HG03432 (cell line): ENCODE results near the gene APP.
A peak's percentile ranks its signal among the peaks of the same experiment; 100 is the strongest.
"Not testable (repeated sequence)": the region's sequence is repeated elsewhere in the genome, so short reads cannot be mapped to it uniquely, and the experiment has no call there.

Source experiments
- ATAC-seq: cut with Tn5 transposase; IDR thresholded peaks from one replicate; pipeline ENCODE4 v1.9.1; 2021; ENCODE audit warnings: mild to moderate bottlenecking, moderate library complexity; ENCODE audit not compliant: unreplicated experiment

Gene APP

DNA sequence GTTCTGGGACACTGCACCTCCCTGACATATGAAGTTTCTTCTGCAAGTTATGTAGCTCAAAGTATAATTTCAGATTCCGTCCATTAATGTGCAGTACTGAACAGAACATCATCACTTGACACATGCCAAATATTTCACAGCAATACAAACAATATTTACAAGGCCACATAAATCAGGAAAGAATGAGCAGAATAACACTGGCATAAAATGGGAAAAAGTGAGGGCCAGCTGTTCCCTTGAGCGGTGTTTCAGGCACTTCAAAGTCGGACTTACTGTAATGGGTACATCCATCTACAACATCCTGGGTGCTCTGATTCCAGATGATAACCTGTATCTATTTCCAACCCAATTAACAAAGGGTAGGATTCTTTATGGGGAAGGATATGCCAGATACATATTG, 217.4 kb downstream of the APP start:
- no peak for ATAC-seq

- ATAC-seq = no peak
Measured at GRCh38 chr21:25952306-25952705, 218.3 kb downstream of the APP start.

- no peak for ATAC-seq
Measured at GRCh38 chr21:25949701-25950100, 220.9 kb downstream of the APP start.

- no peak for ATAC-seq
Measured at GRCh38 chr21:25944672-25945213, 225.8 kb downstream of the APP start.

GRCh38 chr21:25944082-25944481, 226.5 kb downstream of the APP start:
- ATAC-seq = no peak

- ATAC-seq = no peak
Measured at GRCh38 chr21:25942135-25942534, 228.4 kb downstream of the APP start.

- ATAC-seq = no peak
Measured at GRCh38 chr21:25939396-25939761, 231.2 kb downstream of the APP start.

GRCh38 chr21:25938658-25939395, 231.7 kb downstream of the APP start:
- no peak for ATAC-seq

GRCh38 chr21:25936776-25937175, 233.8 kb downstream of the APP start:
- no peak for ATAC-seq

- no peak for ATAC-seq
Measured at GRCh38 chr21:25934771-25935224, 235.8 kb downstream of the APP start.

- no peak for ATAC-seq
Measured at GRCh38 chr21:25934130-25934529, 236.4 kb downstream of the APP start.

GRCh38 chr21:25931765-25932164, 238.8 kb downstream of the APP start:
- no peak for ATAC-seq

DNA sequence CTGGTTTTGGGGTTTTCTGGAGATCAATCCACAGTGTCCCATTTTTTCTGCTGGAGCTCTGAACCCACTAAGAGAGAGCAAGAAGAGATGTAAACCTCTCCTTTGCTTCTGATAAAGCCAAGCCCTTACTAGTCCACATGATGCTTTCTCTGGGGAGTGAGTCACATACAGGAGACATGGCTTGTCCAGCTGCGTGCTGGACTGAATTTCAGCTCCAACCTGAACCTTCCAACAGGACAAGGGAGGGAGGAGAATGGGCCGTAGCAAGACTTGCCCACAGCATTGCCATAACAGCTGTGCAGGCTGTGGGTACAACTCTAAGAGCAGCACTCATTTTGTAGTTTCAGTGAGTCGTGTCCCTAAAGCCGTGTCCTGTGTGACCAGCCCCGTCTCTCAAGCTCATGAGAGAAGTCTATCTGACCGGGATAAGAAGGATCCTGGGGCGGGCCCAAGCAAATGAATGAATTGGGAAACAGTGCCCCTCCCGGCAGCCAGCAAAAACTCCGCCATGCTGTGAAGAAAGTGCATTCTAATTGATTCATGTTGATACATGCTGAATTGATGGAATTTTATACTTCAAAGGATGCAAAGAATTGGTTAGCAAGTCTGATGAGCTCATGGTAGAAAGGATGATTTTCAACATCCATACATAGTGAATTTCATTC, 240.6 kb downstream of the APP start:
- no peak for ATAC-seq

DNA sequence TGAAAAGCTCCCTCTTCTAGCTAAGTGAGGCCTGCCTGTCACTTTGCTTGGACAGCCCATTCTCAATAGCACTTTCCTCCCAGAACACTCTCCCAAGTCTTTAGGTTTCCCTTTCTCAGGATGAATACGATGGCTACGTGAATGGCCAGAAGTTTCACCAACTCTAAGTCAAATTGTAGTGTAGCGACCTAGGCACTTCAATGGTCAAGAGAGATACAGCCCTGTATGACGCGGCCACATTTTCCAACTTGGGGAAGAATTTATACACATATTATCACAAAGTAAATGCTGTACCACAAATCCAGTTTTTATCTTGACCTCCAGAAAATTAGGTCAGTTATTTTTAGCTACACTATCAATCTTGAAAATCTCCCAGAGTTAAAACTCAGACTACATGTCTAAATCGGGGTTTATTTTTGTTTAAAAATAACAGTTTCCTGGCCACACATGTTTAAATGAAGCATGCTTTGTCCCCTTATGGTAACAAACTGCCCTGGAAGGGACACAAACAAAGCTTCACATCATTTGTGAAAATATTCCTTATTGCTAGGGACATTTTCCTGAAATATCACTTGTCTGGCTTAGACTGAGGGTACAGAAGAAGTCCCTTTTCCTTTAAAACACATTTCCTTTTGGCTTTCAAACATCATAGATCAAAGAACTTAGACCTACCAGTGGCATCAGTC, 243.2 kb downstream of the APP start:
- no peak for ATAC-seq

DNA sequence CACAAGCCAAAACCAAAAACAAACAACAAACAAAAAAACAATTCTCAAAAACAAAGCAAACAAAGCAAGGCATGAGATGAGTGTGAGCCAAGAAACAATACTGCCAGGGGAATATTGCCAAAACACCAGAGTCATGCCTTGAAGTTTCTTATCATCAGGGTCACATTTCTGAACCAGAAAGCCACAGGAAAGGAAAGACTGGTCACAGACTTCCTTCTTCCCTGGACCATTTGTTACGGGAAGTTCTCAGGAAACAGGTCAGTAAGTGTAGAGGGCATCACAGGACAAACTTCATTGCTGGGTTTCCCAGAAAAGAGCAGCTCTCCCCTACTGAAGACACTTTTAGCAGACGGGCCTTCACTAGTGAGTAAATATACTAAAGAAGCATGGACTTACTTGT, 244.6 kb downstream of the APP start:
- ATAC-seq = no peak

DNA sequence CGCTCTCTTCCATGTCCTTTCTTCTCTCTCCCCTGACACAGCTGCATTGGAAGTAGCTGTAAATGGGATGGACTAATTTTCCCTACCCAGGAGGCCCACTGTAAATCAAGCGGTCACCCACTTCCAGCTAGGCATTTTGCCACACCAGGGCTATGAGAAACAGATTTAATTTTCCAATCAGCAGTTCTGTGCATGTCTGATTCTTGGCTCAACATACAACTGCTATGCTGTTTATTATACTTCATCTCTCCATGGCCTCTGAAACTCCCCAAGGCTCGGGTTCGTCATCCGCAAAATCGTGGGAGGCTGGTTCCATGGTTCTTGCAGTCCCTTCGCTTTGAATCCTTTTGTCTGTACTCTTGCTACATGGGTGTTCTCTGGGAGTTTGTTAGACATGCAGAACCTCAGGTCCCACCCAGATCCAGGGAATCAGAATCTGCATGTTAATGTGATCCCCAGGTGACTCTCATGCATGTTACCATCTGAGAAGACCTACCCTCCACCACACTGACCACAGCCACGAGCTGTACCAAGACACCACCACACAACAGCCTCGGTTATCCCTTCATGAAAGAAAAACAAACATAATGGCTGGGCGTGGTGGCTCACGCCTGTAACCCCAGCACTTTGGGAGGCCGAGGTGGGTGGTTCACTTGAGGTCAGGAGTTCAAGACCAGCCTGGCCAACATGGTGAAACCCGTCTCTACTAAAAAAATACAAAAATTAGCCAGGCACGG, 245.3 kb downstream of the APP start:
- ATAC-seq = no peak

DNA sequence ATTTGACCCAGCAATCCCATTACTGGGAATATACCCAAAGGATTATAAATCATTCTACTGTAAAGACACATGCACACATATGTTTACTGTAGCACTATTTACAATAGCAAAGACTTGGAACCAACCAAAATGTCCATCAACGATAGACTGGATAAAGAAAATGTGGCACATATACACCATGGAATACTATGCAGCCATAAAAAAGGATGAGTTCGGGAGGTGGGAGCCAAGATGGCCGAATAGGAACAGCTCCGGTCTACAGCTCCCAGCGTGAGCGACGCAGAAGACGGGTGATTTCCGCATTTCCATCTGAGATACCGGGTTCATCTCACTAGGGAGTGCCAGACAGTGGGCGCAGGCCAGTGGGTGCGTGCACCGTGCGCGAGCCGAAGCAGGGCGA, 252.4 kb downstream of the APP start:
- not testable (repeated sequence) for ATAC-seq

DNA sequence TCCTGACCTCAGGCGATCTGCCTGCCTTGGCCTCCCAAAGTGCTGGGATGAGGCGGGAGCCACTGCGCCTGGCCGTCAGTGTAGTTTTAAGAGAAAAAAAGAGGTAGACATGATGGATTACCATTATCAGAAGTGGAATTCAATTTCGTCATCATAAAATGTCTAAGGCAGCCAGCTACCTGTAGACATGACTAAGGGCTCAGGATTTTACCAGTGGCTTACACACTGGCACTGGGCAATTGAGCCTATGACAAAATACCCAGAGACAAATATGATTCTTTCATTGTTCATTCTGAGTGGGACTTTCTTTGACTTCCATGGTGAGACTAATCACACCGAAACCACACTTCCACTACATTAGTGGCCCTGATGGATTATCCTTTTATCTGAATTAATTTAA, 254.3 kb downstream of the APP start:
- ATAC-seq = no peak

- ATAC-seq = peak; percentile 86
Measured at GRCh38 chr21:25913479-25913878, 257.1 kb downstream of the APP start.

DNA sequence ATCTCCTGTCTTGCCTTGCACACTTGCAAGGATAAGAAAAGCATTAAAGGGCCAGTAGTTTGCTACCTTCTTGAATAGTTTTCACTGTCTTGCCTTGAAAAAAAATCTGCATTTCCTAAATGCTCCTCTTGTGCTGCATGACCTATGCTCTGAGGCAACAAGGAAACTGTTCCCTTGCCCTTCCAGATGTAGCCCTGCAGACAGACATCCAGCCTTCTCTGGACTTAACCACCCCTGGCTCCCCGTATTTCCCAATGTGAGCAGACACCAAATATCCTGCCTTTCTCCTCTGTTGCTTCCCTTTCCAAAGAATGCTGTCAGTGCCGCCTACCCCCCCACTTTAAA, 258.2 kb downstream of the APP start:
- no peak for ATAC-seq

DNA sequence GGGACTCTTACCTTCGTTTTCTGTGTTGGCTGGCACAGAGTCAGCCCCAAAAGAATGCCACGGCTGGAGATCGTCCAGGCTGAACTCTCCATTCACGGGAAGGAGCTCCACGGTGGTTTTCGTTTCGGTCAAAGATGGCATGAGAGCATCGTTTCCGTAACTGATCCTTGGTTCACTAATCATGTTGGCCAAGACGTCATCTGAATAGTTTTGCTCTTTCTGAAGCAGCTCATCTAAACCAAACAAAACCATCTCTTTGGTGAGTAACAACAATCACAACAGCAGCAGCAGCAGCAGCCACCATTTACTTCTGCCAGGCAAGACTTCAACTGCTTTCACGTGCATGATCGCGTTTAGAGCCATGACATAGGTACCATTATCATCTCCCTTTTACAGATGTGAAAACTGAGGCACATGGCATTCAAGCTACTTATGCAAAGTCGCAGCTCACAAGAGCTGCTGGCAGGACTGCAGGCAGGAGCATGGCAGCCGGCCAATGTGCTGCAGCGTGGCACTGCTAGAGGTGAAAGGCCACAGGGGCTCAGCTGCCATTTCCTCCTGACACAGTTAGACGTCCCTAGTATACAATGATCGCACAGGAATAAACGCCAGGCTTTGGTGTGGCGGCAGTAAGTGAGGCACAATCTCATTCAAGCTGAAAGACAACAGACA, 258.7 kb downstream of the APP start:
- no peak for ATAC-seq
